GM12878 (cell line): ENCODE measurements around the gene ANGPTL2.

ENCODE experiments used
- EZH2 ChIP-seq: IDR thresholded peaks from 2 replicates; pipeline ENCODE4 v1.6.1; 2012; ENCODE audit warnings: low read depth, mild to moderate bottlenecking, control low read depth, inconsistent platforms, low read length, borderline replicate concordance; ENCODE audit not compliant: control insufficient read depth
- HSF1 ChIP-seq: fragments of 150-350 bp; IDR thresholded peaks from 2 replicates; pipeline ENCODE4 v1.6.1; 2014; ENCODE audit warnings: mild to moderate bottlenecking, low read depth, low read length
- TF ChIP-seq, protein P1 (sequence below), 3 experiments: IDR thresholded peaks in 2 of 3; conservative IDR thresholded peaks in 1 of 3; 2 replicates each; pipeline ENCODE4 v1.5.1; 2011; ENCODE audit warnings: low read depth in 3 of 3, low read length in 3 of 3, mild to moderate bottlenecking in 3 of 3, control low read depth in 2 of 3, moderate library complexity in 2 of 3, inconsistent platforms in 1 of 3, mixed read lengths in 1 of 3; ENCODE audit not compliant: control insufficient read depth in 2 of 3, insufficient read depth in 1 of 3; ENCODE audit errors: extremely low read depth in 1 of 3

GRCh38 chr9:127112056-127112455, 10.4 kb downstream of the ANGPTL2 start:
- TF ChIP-seq EZH2 (no peak), HSF1 (no peak)
- TF ChIP-seq, protein P1, sequence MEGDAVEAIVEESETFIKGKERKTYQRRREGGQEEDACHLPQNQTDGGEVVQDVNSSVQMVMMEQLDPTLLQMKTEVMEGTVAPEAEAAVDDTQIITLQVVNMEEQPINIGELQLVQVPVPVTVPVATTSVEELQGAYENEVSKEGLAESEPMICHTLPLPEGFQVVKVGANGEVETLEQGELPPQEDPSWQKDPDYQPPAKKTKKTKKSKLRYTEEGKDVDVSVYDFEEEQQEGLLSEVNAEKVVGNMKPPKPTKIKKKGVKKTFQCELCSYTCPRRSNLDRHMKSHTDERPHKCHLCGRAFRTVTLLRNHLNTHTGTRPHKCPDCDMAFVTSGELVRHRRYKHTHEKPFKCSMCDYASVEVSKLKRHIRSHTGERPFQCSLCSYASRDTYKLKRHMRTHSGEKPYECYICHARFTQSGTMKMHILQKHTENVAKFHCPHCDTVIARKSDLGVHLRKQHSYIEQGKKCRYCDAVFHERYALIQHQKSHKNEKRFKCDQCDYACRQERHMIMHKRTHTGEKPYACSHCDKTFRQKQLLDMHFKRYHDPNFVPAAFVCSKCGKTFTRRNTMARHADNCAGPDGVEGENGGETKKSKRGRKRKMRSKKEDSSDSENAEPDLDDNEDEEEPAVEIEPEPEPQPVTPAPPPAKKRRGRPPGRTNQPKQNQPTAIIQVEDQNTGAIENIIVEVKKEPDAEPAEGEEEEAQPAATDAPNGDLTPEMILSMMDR (IDR thresholded peaks at IDR 0.05 in 2 of 3, conservative IDR thresholded peaks at IDR 0.05 in 1 of 3; ENCODE audit: control insufficient read depth in 2 of 3, extremely low read depth in 1 of 3, insufficient read depth in 1 of 3, low read depth in 3 of 3, low read length in 3 of 3) = no peak
